Stimulated activated effector memory CD8-positive, alpha-beta T cell treated with anti-CD3 and anti-CD28 coated beads, Interleukin-12 subunit alpha, Interleukin-12 subunit beta, amount 100 ng/mL, for 72 hours (primary cell): ENCODE measurements around the gene MTSS2.
"Not testable (repeated sequence)": the region's sequence is repeated elsewhere in the genome, so short reads cannot be mapped to it uniquely, and the experiment has no call there.

Experiments
- ATAC-seq: fragments of 150-1000 bp; cut with Tn5 transposase; 2 replicates; pipeline ENCODE4 v1.10.0; 2021
- DNase-seq, 2 donors: peaks; one replicate each; pipeline ENCODE4 v3.0.0; 2021 to 2022; ENCODE audit warnings: low spot score in 2 of 2
- H3K27ac Mint-ChIP-seq: one replicate; pipeline ENCODE4 v1.8.0; 2022; ENCODE audit warnings: mild to moderate bottlenecking, mixed read lengths
- H3K36me3 Mint-ChIP-seq: one replicate; pipeline ENCODE4 v1.8.0; 2022; ENCODE audit warnings: mild to moderate bottlenecking, mixed read lengths
- H3K4me1 Mint-ChIP-seq: one replicate; pipeline ENCODE4 v1.8.0; 2022; ENCODE audit warnings: mixed read lengths
- H3K4me3 Mint-ChIP-seq: one replicate; pipeline ENCODE4 v1.8.0; 2022; ENCODE audit warnings: mild to moderate bottlenecking, mixed read lengths
- H3K9me3 Mint-ChIP-seq: one replicate; pipeline ENCODE4 v1.8.0; 2022; ENCODE audit warnings: mixed read lengths

MTSS2 gene

GRCh38 chr16:70647441-70648359, 38.2 kb downstream of the MTSS2 start:
- no peak overlapping the region for H3K4me3 Mint-ChIP-seq
- no peak for ATAC-seq
- H3K36me3 Mint-ChIP-seq: no peaks in the 10 kb centered on the region
- H3K4me1 Mint-ChIP-seq: no peaks in the 10 kb centered on the region
- no peak overlapping the region for H3K27ac Mint-ChIP-seq
- no peak for DNase-seq
- H3K9me3 Mint-ChIP-seq: no peaks in the 10 kb centered on the region

GRCh38 chr16:70646260-70647241, 39.3 kb downstream of the MTSS2 start, which contains the start of gene IL34:
IL34 (plus strand) TSS chr16:70646559; CDS start chr16:70646948, 389 bp downstream.
- ATAC-seq (no peak), DNase-seq (no peak)
- Mint-ChIP-seq H3K27ac (no peak within 1 kb of the TSS), H3K4me3 (no peak within 1 kb of the TSS), H3K36me3 (no peaks in the 10 kb centered on the region), H3K9me3 (no peaks in the 10 kb centered on the region), H3K4me1 (no peaks in the 10 kb centered on the region)

GRCh38 chr16:70644763-70645597, 40.9 kb downstream of the MTSS2 start:
- no peaks in the 10 kb centered on the region for H3K4me1 Mint-ChIP-seq
- no peaks in the 10 kb centered on the region for H3K9me3 Mint-ChIP-seq
- no peak overlapping the region for H3K4me3 Mint-ChIP-seq
- no peak overlapping the region for H3K27ac Mint-ChIP-seq
- DNase-seq (no peak), ATAC-seq (peak; percentile 49)
- no peaks in the 10 kb centered on the region for H3K36me3 Mint-ChIP-seq

- not testable (repeated sequence) for H3K9me3 Mint-ChIP-seq, ATAC-seq, H3K36me3 Mint-ChIP-seq, H3K4me3 Mint-ChIP-seq, DNase-seq, H3K4me1 Mint-ChIP-seq, H3K27ac Mint-ChIP-seq
Observed at GRCh38 chr16:70643264-70643663, 42.6 kb downstream of the MTSS2 start.

- Mint-ChIP-seq H3K27ac (no peak overlapping the region), H3K9me3 (no peaks in the 10 kb centered on the region), H3K4me1 (no peaks in the 10 kb centered on the region), H3K4me3 (no peak overlapping the region), H3K36me3 (no peaks in the 10 kb centered on the region)
- DNase-seq (no peak), ATAC-seq (no peak)
Observed at GRCh38 chr16:70642633-70643032, 43.2 kb downstream of the MTSS2 start.

- Mint-ChIP-seq H3K9me3 (no peaks in the 10 kb centered on the region), H3K4me1 (no peaks in the 10 kb centered on the region), H3K36me3 (no peaks in the 10 kb centered on the region), H3K4me3 (no peak overlapping the region), H3K27ac (no peak overlapping the region)
- DNase-seq (no peak), ATAC-seq (no peak)
Observed at GRCh38 chr16:70638814-70639792, 46.8 kb downstream of the MTSS2 start.
